Erythroblast (primary cell): ENCODE data around the gene CPN2.

Source experiments
- GATA1 ChIP-seq: IDR thresholded peaks from 2 replicates; pipeline ENCODE4 v1.6.1; 2011; ENCODE audit warnings: low read depth, mild to moderate bottlenecking, control low read depth, low read length, moderate library complexity
- POLR2A ChIP-seq: IDR thresholded peaks from 2 replicates; pipeline ENCODE4 v1.6.1; 2011; ENCODE audit warnings: mild to moderate bottlenecking, low read length

DNA sequence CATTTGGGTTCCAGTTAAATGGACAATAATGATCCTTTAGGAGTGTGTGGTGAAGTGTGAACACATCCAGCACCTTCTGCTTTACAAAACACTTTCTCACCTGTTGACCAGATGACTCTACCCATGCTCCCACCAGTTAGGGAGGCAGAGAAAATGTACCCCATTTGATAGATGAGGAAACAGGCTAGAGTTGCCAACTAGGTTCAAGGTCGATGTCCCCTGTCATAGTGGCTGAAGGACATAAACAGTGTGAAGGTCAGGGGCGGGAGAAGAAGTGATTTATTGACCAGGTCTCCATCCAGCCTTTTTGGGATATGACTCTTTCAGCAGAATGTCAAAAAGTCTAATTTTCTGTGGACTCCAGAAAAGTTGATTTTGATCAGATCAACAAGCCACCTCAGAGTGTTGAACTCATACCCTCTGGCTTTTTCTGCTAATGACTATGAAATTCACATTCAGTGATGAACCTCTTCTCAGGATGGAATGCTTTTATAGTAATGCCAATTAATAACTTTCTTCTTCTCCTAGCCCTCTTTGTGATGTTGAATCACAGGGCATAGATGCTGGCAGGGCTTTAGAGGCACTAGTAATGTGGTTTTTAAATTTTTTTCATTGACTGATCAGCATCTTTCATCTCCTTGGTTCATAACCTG lies 57.5 kb downstream of the CPN2 start:
- TF ChIP-seq POLR2A, result no peak
- TF ChIP-seq GATA1, result no peak
